Thyroid gland (tissue), 4 donors: ENCODE data around the gene SPRING1. TPM values are rescaled to one million over a fixed set of nuclear protein-coding genes. Genes with fewer than 3 reads are reported as not detected.
A peak's percentile ranks its signal among the peaks of the same experiment; 100 is the strongest.

ENCODE experiments used
- DNase-seq, 2 donors: peaks; one replicate each; pipeline ENCODE4 v3.0.0-alpha.2; 2019
- H3K27ac ChIP-seq, 3 donors: fragments of 200-600 bp; sonication (generic); 1 replicate in 2 of 3; 2 replicates in 1 of 3; pipeline ENCODE4 v1.5.1; 2016 to 2019; ENCODE audit warnings: mild to moderate bottlenecking in 1 of 3, moderate library complexity in 1 of 3
- H3K27me3 ChIP-seq: fragments of 200-600 bp; sonication (generic); one replicate; pipeline ENCODE4 v1.5.1; 2019
- H3K36me3 ChIP-seq, 2 donors: fragments of 200-600 bp; sonication (generic); one replicate each; pipeline ENCODE4 v1.5.1; 2016 to 2019
- H3K4me1 ChIP-seq, 2 donors: fragments of 200-600 bp; sonication (generic); one replicate each; pipeline ENCODE4 v1.5.1; 2017 to 2019
- H3K4me3 ChIP-seq, 3 donors: fragments of 200-600 bp; sonication (generic); replicated peaks in 1 of 3; 1 replicate in 2 of 3; 2 replicates in 1 of 3; pipeline ENCODE4 v1.5.1; 2016; ENCODE audit warnings: mild to moderate bottlenecking in 1 of 3
- H3K9me3 ChIP-seq: fragments of 200-600 bp; sonication (generic); one replicate; pipeline ENCODE4 v1.5.1; 2017
- POLR2A ChIP-seq, 2 donors: fragments of 450-650 bp; IDR thresholded peaks; one replicate each; pipeline ENCODE4 v1.6.1; 2017; ENCODE audit warnings: antibody characterized with exemption in 2 of 2, mild to moderate bottlenecking in 2 of 2, moderate library complexity in 1 of 2
- WGBS, 2 donors: methylation state at CpG; one replicate each; pipeline ENCODE4 v1.1.5; 2017; 5-methylcytosine and 5-hydroxymethylcytosine counted together
- intact Hi-C: fragments of 100-400 bp; cut with DNase I; formaldehyde crosslinking; loops from one replicate; pipeline ENCODE4 v1.15.1; 2023
- total RNA-seq, 4 donors: library from RNA; depleted of rRNA; stranded (reverse); fragments of >200 nt; gene quantifications; one replicate each; pipeline ENCODE4 v1.2.3, GENCODE V29; 2016
- TF ChIP-seq, protein P1 (sequence below), 6 experiments: fragments of 200-600 bp in 3 of 6; fragments of 450-650 bp in 3 of 6; sonication (generic) in 3 of 6; IDR thresholded peaks; one replicate each; pipeline ENCODE4 v1.5.1; 2016 to 2019; ENCODE audit warnings: antibody characterized with exemption in 6 of 6, mild to moderate bottlenecking in 2 of 6, inconsistent platforms in 1 of 6, moderate library complexity in 1 of 6

SPRING1 gene
- total RNA-seq, 4 donors from 2014 or later = 88.0 to 163 (median 124) TPM

DNA sequence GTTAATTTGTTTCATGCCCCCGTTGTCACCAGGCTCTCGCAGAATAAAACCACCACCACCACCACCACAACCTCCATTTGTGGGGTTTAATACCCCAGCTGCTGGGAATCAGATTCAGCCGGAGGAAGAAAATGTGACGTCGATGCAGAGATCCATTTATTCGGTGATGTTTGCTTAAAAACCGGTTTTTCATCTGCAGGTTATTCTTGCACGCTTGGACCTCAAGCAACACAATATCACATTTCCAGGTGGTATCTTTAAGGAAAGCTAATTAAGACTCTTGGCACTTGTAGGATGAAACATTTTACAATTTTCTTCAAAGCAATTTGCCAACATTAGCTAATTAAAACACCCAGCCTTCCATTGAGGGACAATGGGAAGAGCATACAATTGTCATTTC lies 39.8 kb downstream of the SPRING1 start:
- Histone ChIP-seq H3K27me3 (no peaks in the 10 kb centered on the region), H3K4me3 (no peak overlapping the region), H3K36me3 (no peaks in the 10 kb centered on the region), H3K27ac (peak overlapping the region; percentile 44 to 78 (median 77)), H3K9me3 (no peaks in the 10 kb centered on the region), H3K4me1 (peaks cover 33 to 38% of the 10 kb centered on the region in 2 donors)
- intact Hi-C loops = loop anchor here (10.0 kb wide), 1 partner anchor 693 kb away; no protein-coding TSS in a partner anchor
- WGBS, 2 donors = 30 to 41% methylated on average over 8 of the region's 8 CpGs
- TF ChIP-seq POLR2A (IDR thresholded peaks at IDR 0.05) = no peak
- TF ChIP-seq, protein P1, sequence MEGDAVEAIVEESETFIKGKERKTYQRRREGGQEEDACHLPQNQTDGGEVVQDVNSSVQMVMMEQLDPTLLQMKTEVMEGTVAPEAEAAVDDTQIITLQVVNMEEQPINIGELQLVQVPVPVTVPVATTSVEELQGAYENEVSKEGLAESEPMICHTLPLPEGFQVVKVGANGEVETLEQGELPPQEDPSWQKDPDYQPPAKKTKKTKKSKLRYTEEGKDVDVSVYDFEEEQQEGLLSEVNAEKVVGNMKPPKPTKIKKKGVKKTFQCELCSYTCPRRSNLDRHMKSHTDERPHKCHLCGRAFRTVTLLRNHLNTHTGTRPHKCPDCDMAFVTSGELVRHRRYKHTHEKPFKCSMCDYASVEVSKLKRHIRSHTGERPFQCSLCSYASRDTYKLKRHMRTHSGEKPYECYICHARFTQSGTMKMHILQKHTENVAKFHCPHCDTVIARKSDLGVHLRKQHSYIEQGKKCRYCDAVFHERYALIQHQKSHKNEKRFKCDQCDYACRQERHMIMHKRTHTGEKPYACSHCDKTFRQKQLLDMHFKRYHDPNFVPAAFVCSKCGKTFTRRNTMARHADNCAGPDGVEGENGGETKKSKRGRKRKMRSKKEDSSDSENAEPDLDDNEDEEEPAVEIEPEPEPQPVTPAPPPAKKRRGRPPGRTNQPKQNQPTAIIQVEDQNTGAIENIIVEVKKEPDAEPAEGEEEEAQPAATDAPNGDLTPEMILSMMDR (IDR thresholded peaks at IDR 0.05) = no peak
- DNase-seq = no peak

DNA sequence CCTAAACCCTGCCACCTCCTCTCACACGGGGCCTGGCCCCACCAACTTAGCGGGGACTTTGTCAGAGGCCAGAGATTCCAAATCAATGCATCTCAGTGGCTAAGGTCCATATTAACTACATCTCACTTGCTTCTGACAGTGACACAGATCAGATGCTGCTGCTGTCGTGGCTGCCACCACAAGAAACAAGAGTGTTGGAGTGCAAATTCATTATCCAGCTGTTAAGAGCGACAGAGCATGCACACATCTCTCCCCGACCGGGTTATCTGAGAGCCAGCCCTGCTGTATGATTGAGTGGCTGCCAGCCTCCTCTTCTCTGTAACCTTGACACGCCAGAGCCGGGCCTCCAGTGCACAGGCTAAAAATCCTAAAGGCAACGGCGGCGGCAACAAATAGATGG lies 40.2 kb downstream of the SPRING1 start:
- H3K27me3 ChIP-seq = no peaks in the 10 kb centered on the region
- intact Hi-C loops = loop anchor here (10.0 kb wide), 1 partner anchor 693 kb away; no protein-coding TSS in a partner anchor
- peak; percentile 66 for DNase-seq
- no peak for TF ChIP-seq POLR2A (IDR thresholded peaks at IDR 0.05)
- TF ChIP-seq, protein P1 (IDR thresholded peaks at IDR 0.05) = no peak
- no peak overlapping the region for H3K4me3 ChIP-seq
- H3K27ac ChIP-seq = peak overlapping the region; percentile 44 to 78 (median 77)
- peaks cover 33 to 40% of the 10 kb centered on the region in 2 donors for H3K4me1 ChIP-seq
- H3K9me3 ChIP-seq = no peaks in the 10 kb centered on the region
- WGBS, 2 donors = 53 to 59% methylated on average over 11 of the region's 11 CpGs
- no peaks in the 10 kb centered on the region for H3K36me3 ChIP-seq

DNA sequence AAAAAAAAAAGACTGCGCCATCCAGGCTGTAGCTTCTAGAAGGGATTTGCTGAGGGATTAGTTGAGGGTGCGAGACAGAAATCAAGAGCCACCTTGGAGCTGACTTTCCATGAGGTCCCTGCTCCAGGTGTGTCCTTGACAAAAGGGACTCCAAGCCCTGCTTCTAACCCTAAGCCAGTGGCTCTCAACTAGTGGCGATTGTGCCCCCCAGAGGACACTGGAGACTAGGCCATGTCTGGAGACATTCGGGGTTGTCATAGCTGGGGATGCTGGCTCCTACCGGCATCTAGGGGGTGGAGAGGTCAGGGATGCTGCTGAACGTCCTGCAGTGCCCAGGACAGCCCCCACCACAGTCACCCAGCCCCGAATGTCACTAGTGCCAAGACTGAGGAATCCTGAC lies 40.6 kb downstream of the SPRING1 start:
- no peaks in the 10 kb centered on the region for H3K36me3 ChIP-seq
- H3K27ac ChIP-seq = peak overlapping the region; percentile 44 to 78 (median 77)
- TF ChIP-seq, protein P1 (IDR thresholded peaks at IDR 0.05) = peak in 2 of 6 experiments; percentile 18 to 34
- TF ChIP-seq POLR2A (IDR thresholded peaks at IDR 0.05) = no peak
- WGBS, 2 donors = 66 to 76% methylated on average over 5 to 7 of the region's 7 CpGs
- no peaks in the 10 kb centered on the region for H3K9me3 ChIP-seq
- intact Hi-C loops = loop anchor here (10.0 kb wide), 1 partner anchor 693 kb away; no protein-coding TSS in a partner anchor
- peak in 1 of 2 donors; percentile 37 for DNase-seq
- H3K4me1 ChIP-seq = peaks cover 33 to 43% of the 10 kb centered on the region in 2 donors
- no peak overlapping the region for H3K4me3 ChIP-seq
- no peaks in the 10 kb centered on the region for H3K27me3 ChIP-seq

- Histone ChIP-seq H3K4me1 (peaks cover 33 to 43% of the 10 kb centered on the region in 2 donors), H3K36me3 (no peaks in the 10 kb centered on the region), H3K27me3 (no peaks in the 10 kb centered on the region), H3K9me3 (no peaks in the 10 kb centered on the region), H3K27ac (no peak overlapping the region), H3K4me3 (no peak overlapping the region)
- 87 to 90% methylated on average over 3 of the region's 3 CpGs for WGBS, 2 donors
- DNase-seq = no peak
- intact Hi-C loops = loop anchor here (10.0 kb wide), 1 partner anchor 691 kb away; no protein-coding TSS in a partner anchor
- TF ChIP-seq, protein P1 (IDR thresholded peaks at IDR 0.05) = no peak
- TF ChIP-seq POLR2A (IDR thresholded peaks at IDR 0.05) = no peak
Measured at GRCh38 chr12:116695464-116695725, 42.5 kb downstream of the SPRING1 start.

DNA sequence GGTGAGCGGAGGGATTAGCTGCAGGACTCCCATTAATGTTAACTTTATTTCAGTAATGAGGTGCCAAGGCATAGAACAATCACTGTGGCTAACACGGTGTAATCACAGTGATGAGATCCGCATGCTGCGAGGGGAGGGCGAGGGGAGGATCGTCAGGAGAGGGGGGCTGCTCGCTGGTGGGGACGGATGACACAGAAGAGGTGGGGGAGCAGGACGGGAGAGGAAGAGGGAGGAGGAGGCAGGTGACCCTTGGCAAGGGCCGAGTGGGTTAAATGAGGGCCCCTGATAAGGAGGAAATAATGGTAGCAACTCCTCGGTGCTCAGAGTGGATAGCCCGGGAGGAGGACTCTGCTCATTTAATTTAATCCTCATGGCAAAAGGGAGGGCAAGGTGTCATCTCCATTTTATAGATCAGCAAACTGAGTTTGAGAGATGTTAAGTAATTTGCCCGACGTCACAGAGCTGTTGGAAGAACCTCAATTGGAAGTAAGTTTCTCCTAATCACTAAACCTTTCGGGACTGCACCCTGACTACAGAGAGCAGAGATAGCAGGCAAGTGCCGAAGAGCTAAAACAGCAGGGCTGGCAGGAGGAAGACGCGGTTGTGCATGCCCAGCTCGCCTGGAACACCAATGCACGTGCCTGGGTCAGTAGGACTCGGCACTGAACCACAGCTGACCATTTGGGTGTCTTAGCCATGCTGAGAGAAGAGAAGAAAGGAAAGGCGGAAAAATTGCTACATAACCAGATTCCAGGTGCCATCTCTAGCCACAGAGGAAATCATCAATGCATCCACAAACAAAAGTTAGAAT lies 43.0 kb downstream of the SPRING1 start:
- Histone ChIP-seq H3K27ac (no peak overlapping the region), H3K4me1 (peaks cover 32 to 43% of the 10 kb centered on the region in 2 donors), H3K36me3 (no peaks in the 10 kb centered on the region), H3K9me3 (no peaks in the 10 kb centered on the region), H3K4me3 (no peak overlapping the region), H3K27me3 (no peaks in the 10 kb centered on the region)
- DNase-seq = no peak
- TF ChIP-seq POLR2A (IDR thresholded peaks at IDR 0.05) = no peak
- TF ChIP-seq, protein P1 (IDR thresholded peaks at IDR 0.05) = no peak
- WGBS, 2 donors = 89 to 90% methylated on average over 22 of the region's 22 CpGs
- intact Hi-C loops = loop anchor here (10.0 kb wide), 1 partner anchor 690 kb away; no protein-coding TSS in a partner anchor
